HG02642 (cell line): ENCODE results near the gene RAPGEF5.
A peak's percentile ranks its signal among the peaks of the same experiment; 100 is the strongest.
"Not testable (repeated sequence)": the region's sequence is repeated elsewhere in the genome, so short reads cannot be mapped to it uniquely, and the experiment has no call there.

Experiments
- ATAC-seq: cut with Tn5 transposase; IDR thresholded peaks from one replicate; pipeline ENCODE4 v1.9.1; 2021; ENCODE audit warnings: mild to moderate bottlenecking; ENCODE audit not compliant: unreplicated experiment, poor library complexity

The RAPGEF5 gene

DNA sequence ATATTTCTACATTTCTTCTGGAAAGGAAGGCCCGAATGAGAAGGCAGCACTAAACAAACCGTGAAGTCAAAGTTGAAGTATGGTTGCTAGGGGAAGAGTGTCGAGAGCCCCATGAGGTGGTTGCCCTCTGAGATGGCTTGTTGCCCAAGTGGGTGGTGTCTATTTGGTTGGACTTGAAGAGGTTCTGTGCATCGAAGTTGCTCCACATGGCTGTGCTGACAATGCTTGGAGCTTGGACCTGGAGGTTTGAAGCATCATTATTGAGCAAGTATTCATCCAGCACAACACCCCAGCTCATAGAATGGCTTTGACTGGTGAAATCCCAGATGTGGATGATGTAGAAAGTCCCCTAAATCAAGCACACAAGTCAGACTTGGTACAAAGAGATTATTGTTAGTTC lies 246.1 kb downstream of the RAPGEF5 start:
- no peak for ATAC-seq

DNA sequence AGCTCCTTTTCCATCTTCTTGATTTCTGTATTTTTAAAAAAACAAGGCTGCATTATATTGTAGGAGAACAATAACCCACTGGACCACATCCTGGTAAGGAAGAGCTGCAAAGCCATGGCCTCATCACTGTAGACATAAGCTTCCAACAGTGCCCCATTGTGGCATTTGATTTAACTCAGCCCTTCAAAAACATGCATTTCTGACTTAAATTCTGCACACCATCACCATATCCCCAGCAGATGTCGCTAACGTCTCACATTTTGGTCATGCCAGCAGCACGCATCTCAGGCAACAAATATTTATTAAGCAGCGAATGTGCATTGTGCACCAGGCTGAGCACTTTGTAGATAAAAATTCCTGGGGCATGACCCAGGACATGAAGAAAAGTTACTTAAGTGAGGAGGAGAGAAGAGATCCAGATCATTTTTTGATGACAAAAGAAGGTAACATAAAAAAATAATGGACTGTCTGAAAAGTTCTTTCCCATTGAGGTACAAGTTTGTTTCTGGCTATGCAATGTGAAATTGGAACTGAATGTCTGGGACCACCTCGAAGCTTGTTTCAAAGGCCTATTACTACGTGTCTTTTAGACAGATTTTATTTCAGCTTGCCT lies 246.6 kb downstream of the RAPGEF5 start:
- ATAC-seq, result peak; percentile 75

DNA sequence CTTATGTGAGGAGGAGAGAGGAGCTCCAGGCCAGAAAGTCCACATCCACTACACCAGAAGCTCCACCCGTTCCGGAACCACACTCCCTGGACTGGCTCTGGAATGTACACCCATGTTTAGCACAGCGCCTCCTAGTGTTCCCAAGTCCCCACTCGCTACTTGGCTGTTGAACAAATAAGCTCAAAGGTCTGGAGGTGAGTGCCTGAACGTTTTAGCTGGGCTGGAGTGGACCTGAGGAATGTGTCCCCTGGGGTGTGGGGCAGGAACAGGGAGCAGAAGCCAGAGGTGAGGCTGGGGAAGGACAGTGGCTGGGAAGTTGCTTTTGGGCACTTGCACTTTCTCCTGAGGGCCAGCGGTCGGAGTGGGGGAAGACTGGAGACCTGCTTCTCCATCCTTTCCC lies 247.2 kb downstream of the RAPGEF5 start:
- no peak for ATAC-seq

DNA sequence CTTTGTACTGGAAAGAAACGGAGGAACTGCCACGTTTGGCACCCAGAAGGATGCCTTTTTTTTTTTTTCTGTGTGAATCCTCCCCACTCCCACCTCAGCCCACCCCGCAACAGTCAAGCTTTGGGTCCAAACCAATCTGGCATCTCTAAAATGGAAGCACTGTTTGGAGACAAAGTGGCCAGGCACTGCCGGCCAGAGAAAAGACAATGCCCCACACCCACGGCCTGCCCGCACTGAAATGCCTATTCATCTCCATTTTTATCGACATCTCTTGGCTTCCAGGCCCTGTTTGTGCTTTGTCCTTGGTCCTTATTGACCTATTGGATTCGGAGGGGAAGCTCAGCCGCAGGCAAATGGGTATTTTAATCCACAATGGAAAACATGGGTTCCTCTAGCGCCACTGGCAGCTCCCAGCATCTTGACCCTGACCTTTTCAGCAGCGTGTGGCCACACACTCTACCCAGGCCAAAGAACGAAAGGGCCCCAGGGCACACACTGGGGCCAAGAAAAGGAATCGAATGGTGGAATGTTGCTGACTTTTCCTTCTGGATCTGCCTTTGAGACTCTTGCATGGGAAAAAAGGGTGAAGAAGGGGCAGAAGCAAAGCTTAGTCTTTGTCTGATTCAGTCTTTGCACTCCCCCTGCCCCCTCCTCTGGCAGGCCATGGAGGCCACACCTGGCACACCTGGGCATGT lies 248.7 kb downstream of the RAPGEF5 start:
- no peak for ATAC-seq

DNA sequence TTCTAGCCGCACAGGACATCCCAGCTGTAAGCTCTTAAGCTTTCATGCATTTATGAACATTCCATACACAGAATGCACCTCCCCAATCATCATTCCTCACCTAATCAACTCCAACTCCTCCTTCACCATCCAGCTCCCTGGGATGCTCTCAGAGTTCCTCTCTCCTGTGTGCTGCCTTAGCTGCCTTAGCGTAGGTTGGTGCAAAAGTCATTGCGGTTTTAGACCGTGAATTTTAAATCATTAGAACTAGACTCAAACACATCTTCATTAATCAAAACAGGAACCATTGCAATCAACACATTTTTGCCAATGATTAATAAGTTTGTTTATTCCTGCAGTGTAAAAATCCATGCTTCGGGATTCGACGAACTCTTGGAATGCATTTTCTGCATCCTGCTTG lies 251.4 kb downstream of the RAPGEF5 start:
- ATAC-seq, result no peak

DNA sequence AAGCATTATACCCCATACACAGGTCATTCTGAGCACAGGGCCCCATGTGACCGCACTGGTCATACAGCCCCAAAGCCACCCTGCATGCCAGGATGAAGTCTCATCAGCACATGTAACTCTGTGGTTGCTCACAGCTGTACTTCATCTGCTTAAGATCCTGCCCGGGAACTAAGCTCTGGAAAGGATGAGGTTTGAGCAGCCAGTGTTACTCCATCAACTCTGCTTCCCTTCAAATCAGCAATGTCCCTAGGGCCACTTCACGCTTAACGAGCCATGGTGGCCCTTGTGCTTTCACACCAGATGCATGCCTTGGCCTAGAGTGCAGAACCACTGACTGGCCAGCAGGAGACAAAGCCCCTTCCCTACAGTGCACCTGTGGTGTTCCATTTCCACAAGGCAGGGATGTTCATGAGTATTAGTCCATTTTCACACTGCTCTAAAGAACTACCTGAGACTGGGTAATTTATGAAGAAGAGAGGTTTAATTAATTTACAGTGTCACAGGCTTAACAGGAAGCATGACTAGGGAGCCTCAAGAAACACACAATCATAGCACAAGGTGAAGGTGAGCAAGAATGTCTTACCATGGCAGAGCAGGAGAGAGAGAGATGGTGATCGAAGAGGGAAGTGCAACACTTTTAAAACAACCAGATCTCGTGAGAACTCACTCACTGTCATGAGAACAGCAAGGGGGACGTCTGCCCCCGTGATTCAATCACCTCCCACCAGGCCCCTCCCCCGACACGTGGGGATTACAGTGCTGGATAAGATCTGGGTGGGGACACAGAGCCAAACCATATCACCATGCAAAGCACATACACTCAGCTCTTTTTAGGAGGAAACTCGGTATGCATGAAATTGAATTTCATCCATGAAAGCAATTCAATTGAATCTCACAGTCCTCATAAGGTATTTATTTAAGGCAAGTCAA lies 262.3 kb downstream of the RAPGEF5 start:
- no peak for ATAC-seq

DNA sequence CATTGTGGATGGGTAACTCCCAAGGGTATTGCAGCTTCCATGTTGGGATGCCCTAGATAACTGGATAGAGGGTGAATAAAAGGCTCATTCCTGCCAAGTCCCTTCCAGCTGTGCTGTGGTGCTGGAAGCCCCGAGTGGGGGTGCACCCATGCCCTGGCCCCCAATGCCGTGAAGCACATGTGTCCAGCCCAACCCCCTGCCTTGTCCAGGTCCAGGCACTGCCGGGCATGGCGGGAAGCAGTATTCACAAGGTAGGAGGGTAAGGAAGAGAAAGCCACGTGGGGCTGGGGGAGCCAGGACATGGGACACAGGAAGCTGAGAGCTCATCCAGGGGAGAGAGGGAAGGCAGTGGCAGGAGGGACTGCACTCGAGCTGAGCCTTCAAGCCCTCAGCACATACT lies 263.0 kb downstream of the RAPGEF5 start:
- no peak for ATAC-seq

DNA sequence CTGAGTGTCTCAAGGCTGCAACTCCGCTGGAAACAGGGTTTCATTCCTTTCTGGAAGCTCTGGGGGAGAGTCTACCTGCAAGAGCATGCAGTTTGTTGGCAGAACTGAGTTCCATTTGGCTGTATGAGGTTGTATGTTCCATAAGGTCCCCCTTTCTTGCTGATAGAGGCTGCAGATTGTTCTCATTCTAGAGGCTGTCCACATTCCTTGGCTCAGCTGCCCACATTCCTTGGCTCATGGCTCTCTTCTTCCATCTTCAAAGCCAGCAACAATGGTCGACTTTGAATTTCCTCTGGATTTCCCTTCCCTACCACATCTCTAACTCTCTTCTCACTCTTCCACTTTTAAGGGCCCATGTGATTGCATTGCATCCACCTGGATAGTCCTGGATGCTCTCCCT lies 264.0 kb downstream of the RAPGEF5 start:
- no peak for ATAC-seq

DNA sequence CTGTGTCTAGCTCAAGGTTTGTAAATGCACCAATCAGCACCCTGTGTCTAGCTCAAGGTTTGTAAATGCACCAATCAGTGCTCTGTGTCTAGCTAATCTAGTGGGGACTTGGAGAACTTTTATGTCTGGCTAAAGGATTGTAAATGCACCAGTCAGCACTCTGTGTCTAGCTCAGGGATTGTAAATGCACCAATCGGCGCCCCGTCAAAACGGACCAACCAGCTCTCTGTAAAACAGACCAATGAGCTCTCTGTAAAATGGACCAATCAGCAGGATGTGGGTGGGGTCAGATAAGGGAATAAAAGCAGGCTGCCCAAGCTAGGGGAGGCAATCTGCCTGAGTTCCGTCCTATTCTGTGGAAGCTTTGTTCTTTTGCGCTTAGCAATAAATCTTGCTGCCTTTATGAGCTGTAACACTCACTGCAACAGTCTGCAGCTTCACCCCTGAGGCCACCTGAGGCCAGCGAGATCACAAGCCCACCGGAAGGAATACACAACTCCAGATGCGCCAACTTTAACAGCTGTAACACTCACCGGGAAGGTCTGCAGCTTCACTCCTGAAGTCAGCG lies 265.9 kb downstream of the RAPGEF5 start:
- not testable (repeated sequence) for ATAC-seq

DNA sequence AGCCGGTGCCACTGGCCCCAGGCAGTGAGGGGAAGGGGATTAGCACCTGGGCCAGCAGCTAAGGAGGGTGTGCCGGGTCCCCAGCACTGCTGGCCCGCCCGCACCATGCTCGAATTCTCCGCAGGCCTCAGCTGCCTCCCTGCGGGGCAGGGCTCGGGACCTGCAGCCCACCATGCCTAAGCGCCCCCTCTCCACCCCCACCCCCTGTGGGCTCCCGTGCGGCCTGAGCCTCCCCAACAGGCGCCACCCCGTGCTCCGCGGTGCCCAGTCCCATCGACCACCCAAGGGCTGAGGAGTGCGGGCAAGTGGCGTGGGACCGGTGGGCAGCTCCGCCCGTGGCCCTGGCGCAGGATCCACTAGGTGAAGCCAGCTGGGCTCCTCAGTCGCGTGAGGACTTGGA lies 266.4 kb downstream of the RAPGEF5 start:
- ATAC-seq, result no peak

DNA sequence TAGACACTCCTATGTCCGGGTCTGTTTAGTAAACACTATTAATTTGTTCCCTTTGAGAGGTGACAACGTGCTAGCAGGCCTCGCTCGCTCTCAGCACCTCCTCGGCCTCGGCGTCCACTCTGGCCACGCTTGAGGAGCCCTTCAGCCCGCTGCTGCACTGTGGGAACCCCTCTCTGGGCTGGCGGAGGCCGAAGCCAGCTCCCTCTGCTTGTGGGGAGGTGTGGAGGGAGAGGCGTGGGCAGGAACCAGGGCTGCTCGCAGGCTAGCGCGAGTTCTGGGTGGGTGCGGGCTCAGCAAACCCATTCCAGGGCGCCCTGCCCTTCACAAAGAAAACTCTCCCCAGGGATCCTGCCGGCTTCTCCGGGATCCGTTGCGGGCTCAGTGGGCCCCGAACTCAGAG lies 266.8 kb downstream of the RAPGEF5 start:
- no peak for ATAC-seq

DNA sequence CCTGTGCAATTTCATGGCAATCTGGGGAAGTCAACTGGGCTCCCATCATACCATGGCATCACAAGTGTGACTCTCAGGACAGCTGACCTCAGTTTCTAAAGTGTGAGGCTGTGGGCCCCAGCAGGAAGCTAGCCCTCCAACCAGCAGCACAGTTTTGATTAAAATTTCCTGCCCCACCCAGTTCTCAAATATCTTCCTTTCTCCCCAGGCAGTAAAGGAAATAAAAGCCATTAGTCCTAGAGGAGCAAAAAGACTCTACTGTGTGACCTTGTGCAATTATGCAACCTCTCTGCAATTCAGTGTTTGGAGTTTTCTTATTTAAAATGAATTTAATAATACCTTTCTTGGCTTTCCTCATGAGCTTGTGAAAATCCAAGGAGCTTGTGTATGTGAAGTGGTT lies 268.1 kb downstream of the RAPGEF5 start:
- ATAC-seq, result no peak

DNA sequence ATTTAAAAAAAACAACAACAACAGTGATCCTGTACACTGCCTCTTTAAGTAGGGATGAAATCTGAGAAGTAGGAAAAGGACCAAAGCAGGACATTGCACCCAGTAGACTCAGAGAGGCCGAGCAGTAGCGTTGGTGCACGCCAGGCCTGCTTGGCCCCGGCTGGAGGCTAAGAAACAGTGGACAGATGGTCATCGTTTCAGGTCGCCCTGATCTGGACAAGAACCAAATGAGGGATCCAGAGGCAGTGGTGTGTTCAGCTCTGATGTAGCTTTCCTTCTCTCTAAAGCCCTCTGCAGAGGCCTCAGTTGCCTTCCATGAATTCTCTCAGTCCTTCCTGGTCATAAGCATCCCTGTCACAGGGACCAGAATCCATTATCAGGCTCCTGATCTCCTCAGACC lies 269.1 kb downstream of the RAPGEF5 start:
- no peak for ATAC-seq

DNA sequence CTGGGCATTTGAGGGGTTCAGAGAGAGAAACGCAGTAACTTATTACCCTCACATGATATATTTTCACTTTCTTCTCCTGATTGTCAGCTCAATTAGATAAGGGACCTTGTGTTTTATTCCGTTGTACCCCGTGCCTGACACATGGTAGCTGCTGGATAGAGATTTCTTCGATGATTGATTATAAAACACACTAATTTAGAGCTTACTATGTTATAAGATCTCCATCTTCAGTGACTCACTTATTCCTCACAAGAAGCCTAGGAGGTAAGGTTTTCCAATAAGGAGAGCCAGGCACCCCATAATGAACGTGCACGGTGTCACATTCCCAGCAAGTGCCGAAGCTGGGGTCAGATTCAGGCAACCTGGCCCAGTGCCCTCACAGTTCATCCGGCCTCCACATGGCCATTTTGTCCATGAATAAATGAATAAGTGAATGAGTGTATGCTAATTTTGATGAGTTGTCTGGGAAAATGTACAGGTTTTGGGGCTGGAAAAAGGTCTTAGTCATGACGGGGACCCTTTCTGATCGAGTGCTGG lies 273.2 kb downstream of the RAPGEF5 start:
- no peak for ATAC-seq

DNA sequence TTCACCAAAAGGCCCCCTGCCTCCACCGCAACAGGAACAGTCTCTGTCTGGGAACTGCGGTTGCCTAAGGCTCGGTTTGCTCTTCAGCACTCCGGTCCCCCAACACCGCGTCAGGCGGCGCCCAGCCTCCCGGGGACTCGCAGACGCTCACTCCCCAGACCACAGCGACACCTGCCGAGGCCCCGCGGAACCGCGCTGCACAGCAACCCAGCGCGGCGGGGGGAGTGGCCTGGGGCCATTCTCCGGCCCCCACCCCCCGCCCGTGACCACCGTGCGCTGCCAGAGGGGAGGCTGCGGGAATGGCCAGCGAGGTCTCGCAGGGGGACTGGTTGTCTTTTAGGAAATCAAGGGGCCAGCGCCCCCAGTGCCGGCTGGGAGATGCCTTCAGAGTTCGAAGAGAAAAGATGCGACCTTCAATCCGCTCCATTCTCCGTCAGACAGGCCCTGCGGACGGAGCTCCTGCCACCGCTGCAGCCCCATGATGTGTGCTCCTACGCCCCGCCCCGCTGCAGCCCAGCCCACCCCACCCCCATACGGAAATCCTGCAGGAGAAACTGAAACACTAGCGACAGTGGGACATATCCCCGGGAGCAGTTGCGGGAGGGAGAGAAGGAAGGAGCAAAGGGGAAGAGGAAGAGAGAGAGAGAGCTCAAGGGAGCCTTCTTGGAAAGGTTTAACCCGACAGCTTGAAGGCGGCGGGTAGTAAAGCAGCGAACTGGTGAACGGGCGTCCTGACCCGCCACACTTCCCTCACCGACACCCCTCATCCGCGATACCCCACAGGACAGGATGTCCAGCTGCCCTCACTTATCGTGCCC lies 273.9 kb downstream of the RAPGEF5 start:
- peak; percentile 99 for ATAC-seq

DNA sequence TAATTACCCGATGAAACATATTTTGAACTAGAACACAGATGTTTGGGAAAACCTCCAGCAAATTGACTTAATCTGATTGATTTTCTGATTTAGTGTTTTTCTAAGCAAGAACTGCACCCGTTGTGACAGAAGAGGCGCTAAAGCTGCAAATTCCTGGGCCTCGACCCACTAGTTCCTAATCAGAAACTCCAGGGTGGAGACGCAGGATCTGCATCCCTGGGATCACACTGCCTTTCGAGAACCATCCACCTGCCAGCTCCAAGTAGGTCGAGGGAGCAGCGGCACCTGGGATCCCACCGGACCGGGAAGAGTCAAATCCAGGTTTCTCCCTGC lies 274.4 kb downstream of the RAPGEF5 start:
- peak; percentile 20 for ATAC-seq

DNA sequence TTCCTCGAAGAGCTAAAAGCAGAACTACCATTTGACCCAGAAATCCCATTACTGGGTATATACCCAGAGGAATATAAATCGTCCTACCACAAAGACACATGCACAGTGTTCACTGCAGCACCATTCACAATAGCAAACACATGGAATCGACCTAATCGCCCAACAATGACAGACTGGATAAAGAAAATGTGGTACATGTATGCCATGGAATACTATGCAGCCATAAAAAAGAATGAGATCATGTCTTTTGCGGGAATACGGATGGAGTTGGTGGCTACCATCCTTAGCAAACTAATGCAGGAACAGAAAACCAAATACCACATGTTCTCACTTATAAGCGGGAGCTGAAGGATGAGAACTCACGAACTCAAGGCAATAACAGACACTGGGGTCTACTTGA lies 276.7 kb downstream of the RAPGEF5 start:
- ATAC-seq, result not testable (repeated sequence)

DNA sequence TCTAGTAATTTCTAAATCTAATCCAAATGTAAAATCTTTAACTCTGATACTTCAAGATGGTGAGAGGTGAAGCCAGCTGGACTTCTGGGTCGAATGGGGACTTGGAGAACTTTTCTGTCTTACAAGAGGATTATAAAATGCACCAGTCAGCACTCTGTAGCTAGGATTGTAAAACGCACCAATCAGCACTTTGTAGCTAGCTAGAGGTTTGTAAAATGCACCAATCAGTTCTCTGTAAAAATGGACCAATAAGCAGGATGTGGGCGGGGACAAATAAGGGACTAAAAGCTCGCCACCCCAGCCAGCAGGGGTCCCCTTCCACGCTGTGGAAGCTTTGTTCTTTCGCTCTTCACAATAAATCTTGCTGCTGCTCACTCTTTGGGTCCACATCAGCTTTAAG lies 278.1 kb downstream of the RAPGEF5 start:
- ATAC-seq, result not testable (repeated sequence)

DNA sequence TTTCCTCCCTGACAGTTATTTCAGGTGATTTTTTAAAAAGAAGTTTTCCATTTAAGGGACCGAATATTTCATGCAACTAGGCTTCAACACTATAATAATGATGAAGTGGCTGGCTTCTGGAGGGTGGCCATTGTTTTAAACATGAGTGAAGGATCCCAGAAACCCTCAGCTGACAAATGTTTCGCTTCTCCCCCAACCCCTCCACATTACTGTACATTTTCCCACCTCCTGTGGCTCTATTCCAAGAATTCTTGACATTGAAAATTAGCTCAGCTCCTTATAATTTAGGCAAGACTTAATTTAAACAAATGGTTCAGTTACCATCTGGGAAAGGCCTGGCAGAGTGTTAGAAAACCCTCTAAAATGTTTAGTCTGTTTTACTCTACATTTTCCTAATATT lies 281.4 kb downstream of the RAPGEF5 start:
- no peak for ATAC-seq

DNA sequence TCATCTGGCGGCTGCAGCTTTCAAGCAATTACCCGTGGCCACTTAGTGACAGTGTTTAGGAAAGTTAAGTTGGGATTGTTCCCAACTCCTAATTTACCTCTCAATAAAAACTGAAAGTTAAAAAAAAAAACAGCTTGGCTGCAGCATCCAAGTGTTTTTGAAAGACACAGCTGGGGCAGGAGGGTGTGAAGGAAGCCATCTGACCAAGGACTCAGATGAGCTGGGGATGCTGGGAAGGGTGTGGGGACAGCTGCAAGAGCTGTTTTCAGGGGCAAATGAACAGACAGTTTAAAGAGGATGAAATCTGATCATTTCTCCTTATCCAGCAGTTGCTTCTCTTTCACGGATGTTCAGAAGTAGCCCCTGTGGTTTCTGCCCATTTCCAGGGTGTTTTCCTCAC lies 282.1 kb downstream of the RAPGEF5 start:
- ATAC-seq, result no peak
